Spleen (tissue), 11 donors: ENCODE results near the gene GJA5. TPM values are rescaled to one million over a fixed set of nuclear protein-coding genes. Genes with fewer than 3 reads are reported as not detected.
"Not testable (repeated sequence)": the region's sequence is repeated elsewhere in the genome, so short reads cannot be mapped to it uniquely, and the experiment has no call there.

Experiments used
- DNase-seq: peaks from one replicate; pipeline ENCODE4 v3.0.0-alpha.2; 2020
- H3K27ac ChIP-seq, 8 donors: fragments of 200-600 bp; sonication (generic) in 7 of 8; 1 replicate in 4 of 8; 2 replicates in 4 of 8; pipeline versions ENCODE4 v1.5.0 to v1.8.0; 2016 to 2021; ENCODE audit warnings: inconsistent platforms in 4 of 8, mild to moderate bottlenecking in 4 of 8, moderate library complexity in 1 of 8
- H3K27me3 ChIP-seq, 7 donors: fragments of 200-600 bp; sonication (generic) in 6 of 7; replicated peaks in 1 of 7; 1 replicate in 4 of 7; 2 replicates in 3 of 7; pipeline versions ENCODE4 v1.5.0 to v1.8.0; 2016 to 2021; ENCODE audit warnings: inconsistent platforms in 3 of 7, mild to moderate bottlenecking in 1 of 7
- H3K36me3 ChIP-seq, 6 donors: fragments of 200-600 bp; sonication (generic) in 5 of 6; 1 replicate in 4 of 6; 2 replicates in 2 of 6; pipeline versions ENCODE4 v1.5.0 to v1.8.0; 2016 to 2021; ENCODE audit warnings: inconsistent platforms in 2 of 6
- H3K4me1 ChIP-seq, 6 donors: fragments of 200-600 bp; sonication (generic) in 5 of 6; 1 replicate in 3 of 6; 2 replicates in 3 of 6; pipeline versions ENCODE4 v1.5.0 to v1.8.0; 2016 to 2021; ENCODE audit warnings: inconsistent platforms in 3 of 6
- H3K4me3 ChIP-seq, 8 donors: fragments of 200-600 bp; sonication (generic) in 7 of 8; 1 replicate in 4 of 8; 2 replicates in 4 of 8; pipeline versions ENCODE4 v1.5.0 to v1.8.0; 2016 to 2021; ENCODE audit warnings: inconsistent platforms in 4 of 8, mild to moderate bottlenecking in 4 of 8, moderate library complexity in 2 of 8
- H3K9me3 ChIP-seq, 8 donors: fragments of 200-600 bp; sonication (generic) in 7 of 8; 1 replicate in 4 of 8; 2 replicates in 4 of 8; pipeline versions ENCODE4 v1.5.0 to v1.8.0; 2016 to 2021; ENCODE audit warnings: inconsistent platforms in 4 of 8
- CTCF ChIP-seq, 11 experiments: fragments of 200-600 bp in 7 of 11; fragments of 450-650 bp in 4 of 11; sonication (generic) in 4 of 11; IDR thresholded peaks in 8 of 11; conservative IDR thresholded peaks in 3 of 11; 1 replicate in 7 of 11; 2 replicates in 4 of 11; pipeline versions ENCODE4 v1.4.0 to v1.8.0; 2016 to 2021; ENCODE audit warnings: antibody characterized with exemption in 11 of 11, inconsistent platforms in 4 of 11, mild to moderate bottlenecking in 1 of 11
- POLR2A ChIP-seq, 3 donors: fragments of 450-650 bp; IDR thresholded peaks; one replicate each; pipeline ENCODE4 v1.5.1; 2017; ENCODE audit warnings: antibody characterized with exemption in 3 of 3, mild to moderate bottlenecking in 1 of 3
- POLR2AphosphoS5 ChIP-seq, 3 donors: sonication (generic); formaldehyde crosslinking; IDR thresholded peaks; one replicate each; pipeline ENCODE4 v1.5.1; 2017; ENCODE audit warnings: antibody characterized with exemption in 3 of 3
- WGBS, 5 donors: extraction: QIAGEN DNeasy Blood & Tissue Kit in 3 of 5; methylation state at CpG; one replicate each; pipeline versions ENCODE4 v1.1.5 to v1.1.7; 2013 to 2018; 5-methylcytosine and 5-hydroxymethylcytosine counted together
- intact Hi-C: fragments of 100-400 bp; cut with DNase I; formaldehyde crosslinking; loops from one replicate; pipeline ENCODE4 v1.15.0; 2023; ENCODE audit warnings: low total_unique reads
- polyA plus RNA-seq, 3 donors: library from polyadenylated mRNA; stranded (reverse); fragments of 200-250 nt; gene quantifications; one replicate each; pipeline ENCODE4 v1.2.1, GENCODE V29; 2013
- total RNA-seq, 7 donors: library from RNA; depleted of rRNA in 3 of 7; stranded (reverse); fragments of >200 nt in 3 of 7; fragmentation: NEBNext Ultra II Directional in 4 of 7; extraction: Animal tissue kit (Norgen Biotek cat#: 25700) in 4 of 7; gene quantifications; one replicate each; pipeline versions ENCODE4 v1.1.0 to v1.2.1, GENCODE V29; 2016 to 2021
- donor health status: healthy with polysubstance abuse.
- donor health status: DM: no; HTN: no; CAD: no; lungs with moderate emphysema.
- donor health status: DM: no; HTN: no; CAD: no.
- donor health status: Bipolar disorder and iron deficiency.
- donor health status: healthy.
- donor health status: DM: no; HTN: no; CAD: no.
- donor health status: DM: yes; HTN: yes; CAD: no.

Gene GJA5
- total and polyA plus RNA-seq, 10 donors, result 1.5 to 19.8 (median 6.1) TPM

GRCh38 chr1:147738739-147739476 is 21.5 kb downstream of the GJA5 start:
- H3K4me3 ChIP-seq, result no peak overlapping the region
- no peaks in the 10 kb centered on the region for H3K27me3 ChIP-seq
- no peak for DNase-seq
- H3K4me1 ChIP-seq, result no peaks in the 10 kb centered on the region
- no peak overlapping the region for H3K27ac ChIP-seq
- intact Hi-C loops, result no loop called here
- H3K36me3 ChIP-seq, result no peaks in the 10 kb centered on the region
- H3K9me3 ChIP-seq, result no peaks in the 10 kb centered on the region
- 82 to 94% (median 87%) methylated on average over 6 of the region's 6 CpGs for WGBS, 5 donors
- TF ChIP-seq CTCF (IDR thresholded peaks at IDR 0.05 in 8 of 11, conservative IDR thresholded peaks at IDR 0.05 in 3 of 11) (no peak), POLR2A (IDR thresholded peaks at IDR 0.05) (no peak), POLR2AphosphoS5 (IDR thresholded peaks at IDR 0.05) (no peak)

GRCh38 chr1:147738129-147738528 is 22.3 kb downstream of the GJA5 start:
- WGBS, 5 donors, result 86 to 97% (median 91%) methylated on average over 2 of the region's 2 CpGs
- intact Hi-C loops, result no loop called here
- no peaks in the 10 kb centered on the region for H3K4me1 ChIP-seq
- H3K4me3 ChIP-seq, result no peak overlapping the region
- TF ChIP-seq CTCF (IDR thresholded peaks at IDR 0.05 in 8 of 11, conservative IDR thresholded peaks at IDR 0.05 in 3 of 11), result no peak
- TF ChIP-seq POLR2A (IDR thresholded peaks at IDR 0.05), result no peak
- no peak for TF ChIP-seq POLR2AphosphoS5 (IDR thresholded peaks at IDR 0.05)
- H3K27me3 ChIP-seq, result peaks cover 0 to 2% (median 0%) of the 10 kb centered on the region in 7 donors
- no peaks in the 10 kb centered on the region for H3K9me3 ChIP-seq
- no peak overlapping the region for H3K27ac ChIP-seq
- DNase-seq, result no peak
- no peaks in the 10 kb centered on the region for H3K36me3 ChIP-seq

- DNase-seq, result no peak
- TF ChIP-seq CTCF (IDR thresholded peaks at IDR 0.05 in 8 of 11, conservative IDR thresholded peaks at IDR 0.05 in 3 of 11) (no peak), POLR2AphosphoS5 (IDR thresholded peaks at IDR 0.05) (no peak), POLR2A (IDR thresholded peaks at IDR 0.05) (no peak)
- Histone ChIP-seq H3K4me1 (no peaks in the 10 kb centered on the region), H3K4me3 (no peak overlapping the region), H3K36me3 (no peaks in the 10 kb centered on the region), H3K27ac (no peak overlapping the region), H3K27me3 (peaks cover 0 to 9% (median 0%) of the 10 kb centered on the region in 7 donors), H3K9me3 (no peaks in the 10 kb centered on the region)
- intact Hi-C loops, result no loop called here
Measured at GRCh38 chr1:147736883-147737282, 23.5 kb downstream of the GJA5 start.

- H3K4me1 ChIP-seq, result no peaks in the 10 kb centered on the region
- no peaks in the 10 kb centered on the region for H3K9me3 ChIP-seq
- no peak for DNase-seq
- peaks cover 0 to 9% (median 0%) of the 10 kb centered on the region in 7 donors for H3K27me3 ChIP-seq
- H3K4me3 ChIP-seq, result no peak overlapping the region
- H3K36me3 ChIP-seq, result no peaks in the 10 kb centered on the region
- no peak for TF ChIP-seq POLR2AphosphoS5 (IDR thresholded peaks at IDR 0.05)
- TF ChIP-seq CTCF (IDR thresholded peaks at IDR 0.05 in 8 of 11, conservative IDR thresholded peaks at IDR 0.05 in 3 of 11), result no peak
- no peak for TF ChIP-seq POLR2A (IDR thresholded peaks at IDR 0.05)
- WGBS, 5 donors, result 84 to 97% (median 94%) methylated on average over 1 of the region's 1 CpG
- intact Hi-C loops, result no loop called here
- H3K27ac ChIP-seq, result no peak overlapping the region
Measured at GRCh38 chr1:147735423-147735822, 25.0 kb downstream of the GJA5 start.

GRCh38 chr1:147734291-147734841 is 26.0 kb downstream of the GJA5 start:
- H3K4me3 ChIP-seq, H3K4me1 ChIP-seq, H3K9me3 ChIP-seq, DNase-seq, H3K36me3 ChIP-seq, intact Hi-C loops, H3K27ac ChIP-seq, H3K27me3 ChIP-seq: not testable (repeated sequence)
- 64 to 82% (median 68%) methylated on average over 4 of the region's 4 CpGs for WGBS, 5 donors
